ENCODE measurements around the gene VAV3. TPM values are rescaled to one million over a fixed set of nuclear protein-coding genes. Genes with fewer than 3 reads are reported as not detected.

Gene VAV3
- total RNA-seq, 2 experiments from 2014 or later = 2.3 to 8.3 TPM

- Histone ChIP-seq H2AFZ (ENCODE audit: low read length) (no peak overlapping the region), H3K27ac (ENCODE audit: low read depth, low read length, poor library complexity, severe bottlenecking) (no peak overlapping the region), H3K79me2 (ENCODE audit: insufficient read depth, low read depth, low read length) (no peaks in the 10 kb centered on the region), H3K4me1 (ENCODE audit: insufficient read depth, low read length, poor library complexity, severe bottlenecking) (no peaks in the 10 kb centered on the region), H3K9me2 (ENCODE audit: insufficient read depth, low read length) (no peaks in the 10 kb centered on the region), H4K20me1 (ENCODE audit: insufficient read depth, low read length) (no peaks in the 10 kb centered on the region), H3K9me3 (ENCODE audit: low read length) (no peaks in the 10 kb centered on the region), H3K4me3 (ENCODE audit: low read depth, low read length, poor library complexity, severe bottlenecking) (no peak overlapping the region), H3K36me3 (ENCODE audit: insufficient read depth, low read length) (no peaks in the 10 kb centered on the region), H3K4me2 (ENCODE audit: low read length) (no peak overlapping the region)
- TF ChIP-seq CTCF (conservative IDR thresholded peaks at IDR 0.05; ENCODE audit: low read length) (no peak), EZH2phosphoT487 (IDR thresholded peaks at IDR 0.05; ENCODE audit: borderline replicate concordance, low read depth, low read length) (no peak)
- intact Hi-C loops (cut with micrococcal nuclease; ENCODE audit: unreplicated experiment) = no loop called here
- POLR2A ChIA-PET = interaction anchor here (0.7 to 1.5 kb wide), 2 partner anchors 16 to 146 kb away, joined by 3 to 5 read pairs; no protein-coding TSS in a partner anchor
- CTCF ChIA-PET (ENCODE audit: unreplicated experiment) = no interaction called here
- DNase-seq (ENCODE audit: low spot score) = no peak
- BruUV-seq (replicated peaks) = no TSS peak
Observed at GRCh38 chr1:107545879-107546278, 419.1 kb downstream of the VAV3 start.

GRCh38 chr1:107545056-107545577, 419.9 kb downstream of the VAV3 start:
- ChIA-PET POLR2A (interaction anchor here (0.6 to 1.1 kb wide), 3 partner anchors 8 to 184 kb away, joined by 3 read pairs; no protein-coding TSS in a partner anchor), CTCF (ENCODE audit: unreplicated experiment) (no interaction called here)
- no peak overlapping the region for H2AFZ ChIP-seq (ENCODE audit: low read length)
- TF ChIP-seq CTCF (conservative IDR thresholded peaks at IDR 0.05; ENCODE audit: low read length) (no peak), EZH2phosphoT487 (IDR thresholded peaks at IDR 0.05; ENCODE audit: borderline replicate concordance, low read depth, low read length) (no peak)
- no TSS peak for BruUV-seq (replicated peaks)
- H3K9me2 ChIP-seq (ENCODE audit: insufficient read depth, low read length) = no peaks in the 10 kb centered on the region
- no peak overlapping the region for H3K4me3 ChIP-seq (ENCODE audit: low read depth, low read length, poor library complexity, severe bottlenecking)
- no peaks in the 10 kb centered on the region for H3K79me2 ChIP-seq (ENCODE audit: insufficient read depth, low read depth, low read length)
- H3K27ac ChIP-seq (ENCODE audit: low read depth, low read length, poor library complexity, severe bottlenecking) = no peak overlapping the region
- no peaks in the 10 kb centered on the region for H3K9me3 ChIP-seq (ENCODE audit: low read length)
- no peaks in the 10 kb centered on the region for H3K36me3 ChIP-seq (ENCODE audit: insufficient read depth, low read length)
- no peak for DNase-seq (ENCODE audit: low spot score)
- intact Hi-C loops (cut with micrococcal nuclease; ENCODE audit: unreplicated experiment) = no loop called here
- H3K4me1 ChIP-seq (ENCODE audit: insufficient read depth, low read length, poor library complexity, severe bottlenecking) = no peaks in the 10 kb centered on the region
- no peaks in the 10 kb centered on the region for H4K20me1 ChIP-seq (ENCODE audit: insufficient read depth, low read length)
- H3K4me2 ChIP-seq (ENCODE audit: low read length) = no peak overlapping the region

- H3K27ac ChIP-seq (ENCODE audit: low read depth, low read length, poor library complexity, severe bottlenecking) = no peak overlapping the region
- no peaks in the 10 kb centered on the region for H3K79me2 ChIP-seq (ENCODE audit: insufficient read depth, low read depth, low read length)
- POLR2A ChIA-PET = interaction anchor here (1.1 kb wide), 1 partner anchor 9 kb away, joined by 3 read pairs; no protein-coding TSS in a partner anchor
- H2AFZ ChIP-seq (ENCODE audit: low read length) = no peak overlapping the region
- no peaks in the 10 kb centered on the region for H4K20me1 ChIP-seq (ENCODE audit: insufficient read depth, low read length)
- TF ChIP-seq EZH2phosphoT487 (IDR thresholded peaks at IDR 0.05; ENCODE audit: borderline replicate concordance, low read depth, low read length) (no peak), CTCF (conservative IDR thresholded peaks at IDR 0.05; ENCODE audit: low read length) (no peak)
- H3K9me3 ChIP-seq (ENCODE audit: low read length) = no peaks in the 10 kb centered on the region
- H3K36me3 ChIP-seq (ENCODE audit: insufficient read depth, low read length) = no peaks in the 10 kb centered on the region
- CTCF ChIA-PET (ENCODE audit: unreplicated experiment) = no interaction called here
- intact Hi-C loops (cut with micrococcal nuclease; ENCODE audit: unreplicated experiment) = no loop called here
- no peak for DNase-seq (ENCODE audit: low spot score)
- H3K4me1 ChIP-seq (ENCODE audit: insufficient read depth, low read length, poor library complexity, severe bottlenecking) = no peaks in the 10 kb centered on the region
- no TSS peak for BruUV-seq (replicated peaks)
- no peaks in the 10 kb centered on the region for H3K9me2 ChIP-seq (ENCODE audit: insufficient read depth, low read length)
- no peak overlapping the region for H3K4me2 ChIP-seq (ENCODE audit: low read length)
- H3K4me3 ChIP-seq (ENCODE audit: low read depth, low read length, poor library complexity, severe bottlenecking) = no peak overlapping the region
Observed at GRCh38 chr1:107544285-107544684, 420.7 kb downstream of the VAV3 start.

Measured in OCI-LY7 (cell line).